ENCODE results near the gene NEK11.
A peak's percentile ranks its signal among the peaks of the same experiment; 100 is the strongest.

Gene NEK11

DNA sequence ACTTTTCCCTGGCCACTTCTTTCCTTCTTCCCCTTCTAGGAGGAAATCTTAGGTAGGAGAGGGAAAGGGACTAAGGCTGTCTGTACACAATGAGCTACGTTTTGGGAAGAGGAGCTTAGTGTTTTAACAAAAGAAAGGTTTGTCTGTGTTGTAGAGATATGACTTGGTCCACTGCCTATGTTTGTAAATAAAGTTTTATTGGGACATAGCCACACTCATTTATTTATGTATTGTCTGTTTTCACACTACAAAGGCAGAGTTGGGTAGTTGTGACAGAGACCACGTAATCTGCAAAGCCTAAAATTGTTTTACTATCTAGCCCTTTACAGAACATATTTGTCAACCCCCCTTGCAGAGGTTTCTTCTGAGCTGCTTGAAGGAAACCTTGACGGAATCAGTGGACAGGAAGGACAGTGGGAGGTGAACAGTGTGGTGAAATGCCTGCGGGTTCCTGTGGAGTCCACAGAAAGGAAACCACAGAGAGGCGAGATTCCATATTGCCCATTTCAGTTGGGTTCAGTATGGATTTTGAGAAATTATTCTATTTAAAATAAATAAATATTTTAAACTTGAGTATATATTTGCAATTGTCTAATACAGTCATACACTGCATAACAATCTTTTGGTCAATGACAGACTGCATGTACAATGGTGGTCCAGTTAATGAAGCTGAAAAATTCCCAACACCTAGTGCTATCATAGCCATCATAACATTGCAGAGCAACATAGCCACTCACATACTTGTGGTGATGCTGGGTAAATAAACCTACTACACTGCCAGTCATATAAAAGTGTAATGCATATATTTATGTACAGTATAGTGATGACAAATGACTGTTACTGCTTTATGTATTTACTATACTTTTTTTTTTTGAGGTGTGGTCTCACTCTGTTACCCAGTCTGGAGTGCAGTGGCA lies 197.0 kb downstream of the NEK11 start:
- no peak for DNase-seq (ENCODE audit: low spot score)

DNA sequence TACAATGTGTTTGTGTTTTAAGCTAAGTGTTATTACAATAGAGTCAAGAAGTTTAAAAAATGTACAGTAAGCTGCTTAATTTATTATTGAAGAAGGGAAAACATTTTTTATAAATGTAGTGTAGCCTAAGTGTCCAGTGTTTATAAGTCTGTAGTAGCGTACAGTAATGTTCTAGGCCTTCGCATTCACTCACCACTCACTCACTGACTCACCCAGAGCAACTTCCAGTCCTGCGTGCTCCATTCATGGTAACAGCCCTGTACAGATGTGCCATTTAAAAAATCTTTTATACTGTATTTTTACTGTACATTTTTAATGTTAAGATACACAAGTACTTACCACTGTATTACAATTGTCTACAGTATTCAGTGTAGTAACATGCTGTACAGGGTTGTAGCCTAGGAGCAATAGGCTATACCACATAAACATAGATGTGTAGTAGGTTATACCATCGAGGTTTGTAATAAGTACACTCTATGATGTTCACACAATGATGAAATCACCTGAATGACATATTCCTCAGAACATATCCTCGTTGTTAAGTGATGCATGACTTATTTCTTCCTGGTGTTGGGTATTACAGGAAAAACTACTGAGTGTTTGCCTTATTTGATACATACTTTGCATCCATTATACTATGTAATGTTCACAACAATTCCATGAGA lies 198.3 kb downstream of the NEK11 start:
- DNase-seq (ENCODE audit: low spot score), result no peak

DNA sequence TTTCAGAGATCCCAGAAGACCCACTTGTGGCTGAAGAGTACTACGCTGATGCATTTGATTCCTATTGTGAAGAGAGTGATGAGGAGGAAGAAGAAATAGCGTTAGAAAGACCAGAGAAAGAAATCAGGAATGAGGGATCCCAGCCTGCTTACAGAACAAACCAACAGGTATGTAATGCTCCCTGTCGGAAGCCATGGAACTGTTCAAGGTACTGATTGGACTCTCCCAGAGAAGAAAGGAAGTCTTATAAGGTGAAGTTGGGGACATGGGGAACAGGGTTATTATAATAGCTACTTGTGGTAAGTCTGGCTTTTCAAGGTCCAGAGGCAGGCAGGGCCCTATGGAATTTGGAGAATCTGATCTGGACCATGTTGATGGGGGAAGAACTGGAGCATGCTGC lies 201.8 kb downstream of the NEK11 start:
- no peak for DNase-seq (ENCODE audit: low spot score)

DNA sequence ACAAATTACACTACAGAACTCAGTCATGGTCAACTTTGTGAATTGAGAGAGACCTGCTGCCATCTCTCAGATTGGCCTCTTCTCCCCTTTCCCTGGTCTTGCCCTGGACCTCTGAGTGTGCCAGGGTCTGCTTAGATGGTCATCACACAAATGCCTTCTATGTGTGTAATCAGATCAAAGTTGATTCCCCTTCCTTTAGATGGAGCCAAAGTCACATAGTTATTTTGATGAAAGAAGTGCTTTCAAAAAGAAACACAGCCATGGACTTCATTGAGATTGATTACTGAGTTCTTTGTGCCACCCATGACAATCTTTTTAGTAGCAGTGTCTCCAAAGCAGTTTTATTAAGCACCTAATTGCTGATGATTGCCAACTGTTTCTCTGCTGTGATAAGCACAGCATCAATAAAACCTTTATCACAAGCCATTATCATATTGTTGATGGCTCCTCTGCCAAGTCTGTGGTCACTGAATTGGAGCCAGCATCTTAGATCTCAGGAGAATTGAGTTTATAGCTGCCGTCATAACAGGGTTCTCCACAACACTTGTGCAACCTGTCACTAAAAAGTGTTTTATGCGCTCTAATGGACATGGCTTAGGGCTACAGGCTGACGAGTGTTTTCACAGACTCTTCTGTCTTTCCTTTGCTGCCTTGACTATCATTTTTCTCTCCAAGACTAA lies 205.2 kb downstream of the NEK11 start:
- DNase-seq (ENCODE audit: low spot score), result peak; percentile 13

DNA sequence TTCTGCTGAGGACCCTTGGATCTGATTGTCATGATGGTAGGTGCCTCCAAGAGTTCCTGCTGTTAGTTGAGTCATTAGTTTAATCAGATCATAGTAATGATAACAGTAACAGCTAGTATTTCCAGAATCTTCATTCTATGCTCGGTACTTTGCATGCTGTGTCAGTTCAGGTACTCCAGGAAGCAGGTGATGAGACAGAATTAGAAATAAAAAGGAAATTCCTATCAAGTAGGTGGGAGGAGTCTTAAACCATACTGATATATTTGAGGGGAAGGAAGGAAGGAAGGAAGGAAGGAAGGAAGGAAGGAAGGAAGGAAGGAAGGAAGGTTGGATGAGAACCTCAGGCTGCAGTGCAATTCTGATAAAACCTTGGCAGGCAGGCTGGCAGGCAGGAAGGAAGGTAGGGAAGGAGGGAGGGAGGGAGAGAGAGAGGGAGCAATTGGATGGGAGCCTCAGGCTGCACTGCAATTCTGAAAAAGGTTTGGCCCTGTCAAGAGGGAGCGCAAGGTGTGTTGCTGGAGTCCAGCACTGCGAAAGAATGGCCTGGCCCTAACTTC lies 206.1 kb downstream of the NEK11 start:
- DNase-seq (ENCODE audit: low spot score), result no peak

DNA sequence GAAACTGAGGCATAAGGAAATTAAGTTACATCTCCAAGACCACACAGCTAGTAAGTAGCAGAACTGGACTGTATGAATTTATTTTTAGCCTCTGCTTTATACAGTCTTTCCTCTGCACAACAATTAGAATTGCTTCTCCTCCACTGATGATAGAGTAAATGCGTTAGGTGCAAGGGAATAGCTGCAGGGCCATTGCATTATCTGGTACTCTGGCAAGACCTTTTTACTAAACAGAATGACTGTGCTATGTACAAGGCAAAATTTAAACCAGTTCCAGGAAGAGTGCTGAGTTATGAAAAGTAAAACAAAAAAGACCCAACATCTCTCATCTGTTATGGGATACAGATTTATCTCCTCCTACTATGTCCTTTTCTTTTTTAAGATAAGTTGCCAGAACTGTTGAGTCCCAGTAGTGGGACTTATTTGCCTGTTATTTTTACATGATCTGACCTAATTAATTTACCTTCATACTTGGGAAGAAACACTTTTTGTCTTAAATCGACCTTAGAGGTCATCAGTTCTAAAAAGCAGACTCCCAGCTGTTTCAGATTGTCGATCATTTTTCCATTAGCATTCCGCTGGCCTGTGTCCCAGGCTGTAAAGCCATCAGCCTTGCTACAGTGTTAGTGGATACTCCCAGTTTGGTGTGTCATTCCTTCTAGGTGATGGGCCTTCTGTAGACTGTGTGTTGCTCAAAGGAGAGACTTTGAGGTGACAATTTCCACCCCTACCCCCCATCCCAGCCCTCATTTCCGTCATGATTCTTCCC lies 207.4 kb downstream of the NEK11 start:
- peak; percentile 16 for DNase-seq (ENCODE audit: low spot score)

DNA sequence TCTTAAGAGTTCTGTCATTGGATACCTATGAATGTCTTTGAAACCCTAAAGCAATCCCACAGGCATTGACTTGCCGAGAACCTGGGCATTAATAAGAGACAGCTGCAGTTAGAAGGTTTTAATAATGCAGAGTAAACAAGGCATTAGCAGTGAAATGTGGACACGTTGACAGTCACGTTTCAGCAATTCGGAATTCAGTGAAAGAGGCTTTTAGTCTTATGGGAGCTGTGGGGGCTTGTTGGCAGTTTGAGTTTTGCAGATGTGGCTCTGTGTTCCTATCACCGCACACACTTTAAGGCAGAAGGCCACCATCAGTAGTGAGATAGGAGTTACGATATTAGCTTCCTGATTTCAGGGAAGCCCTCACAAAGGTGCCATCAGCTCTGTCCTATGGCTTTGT lies 209.7 kb downstream of the NEK11 start:
- no peak for DNase-seq (ENCODE audit: low spot score)

DNA sequence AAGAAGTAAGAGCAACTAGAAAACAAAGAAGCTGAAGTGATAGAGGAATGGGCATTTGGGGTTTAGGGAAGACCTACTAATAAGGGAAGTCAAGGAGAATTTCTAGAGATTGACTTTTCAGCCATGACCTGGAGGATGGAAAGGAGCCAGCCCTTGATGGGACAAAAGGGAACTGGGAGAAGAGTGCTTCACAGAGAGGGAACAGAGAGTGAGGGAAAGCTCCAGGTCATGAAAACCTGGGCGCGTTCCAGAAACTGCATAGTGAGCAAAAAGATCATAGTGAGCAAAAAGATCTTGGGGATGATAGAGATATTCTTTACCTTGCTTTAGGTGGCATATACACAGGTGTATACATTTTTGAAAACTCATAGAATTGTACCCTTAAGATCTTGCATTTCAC lies 211.8 kb downstream of the NEK11 start:
- no peak for DNase-seq (ENCODE audit: low spot score)

DNA sequence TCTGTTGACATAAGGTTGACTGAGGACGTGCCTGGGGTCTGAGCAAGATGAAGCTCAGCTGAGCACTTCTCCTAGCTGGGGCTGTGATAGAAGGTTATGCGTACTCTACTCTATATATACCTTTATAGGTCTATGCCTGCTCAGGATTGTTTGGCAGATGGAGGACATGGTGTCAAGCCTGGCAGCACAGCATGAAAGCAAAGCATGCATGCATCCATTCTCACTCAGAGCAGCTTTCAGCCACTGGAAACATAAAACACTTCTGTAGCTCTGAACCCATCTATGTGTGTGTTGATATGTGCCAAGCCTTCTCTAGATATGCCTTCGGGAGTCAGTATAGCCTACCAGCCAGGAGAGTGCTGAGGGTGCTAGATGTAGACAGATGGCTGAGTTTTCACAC lies 212.6 kb downstream of the NEK11 start:
- no peak for DNase-seq (ENCODE audit: low spot score)

DNA sequence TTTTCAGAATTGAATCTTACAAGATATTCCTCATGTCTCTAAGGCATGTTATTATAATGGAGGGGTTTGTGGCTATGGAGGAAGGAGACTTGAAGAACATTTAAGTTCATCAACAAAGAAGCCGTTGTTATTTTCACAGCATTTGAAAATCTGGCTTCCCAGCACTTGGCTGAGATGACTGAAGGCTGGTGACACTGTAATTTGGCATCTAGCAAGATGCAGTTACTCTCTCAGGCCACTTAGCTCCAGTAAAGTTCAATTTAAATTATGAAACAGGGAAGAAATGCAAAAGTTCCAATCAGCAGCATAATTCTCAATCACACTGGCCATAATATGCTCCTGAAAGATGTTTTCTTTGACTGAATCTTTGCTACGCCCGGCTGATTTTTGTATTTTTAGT lies 215.5 kb downstream of the NEK11 start:
- DNase-seq (ENCODE audit: low spot score), result no peak

DNA sequence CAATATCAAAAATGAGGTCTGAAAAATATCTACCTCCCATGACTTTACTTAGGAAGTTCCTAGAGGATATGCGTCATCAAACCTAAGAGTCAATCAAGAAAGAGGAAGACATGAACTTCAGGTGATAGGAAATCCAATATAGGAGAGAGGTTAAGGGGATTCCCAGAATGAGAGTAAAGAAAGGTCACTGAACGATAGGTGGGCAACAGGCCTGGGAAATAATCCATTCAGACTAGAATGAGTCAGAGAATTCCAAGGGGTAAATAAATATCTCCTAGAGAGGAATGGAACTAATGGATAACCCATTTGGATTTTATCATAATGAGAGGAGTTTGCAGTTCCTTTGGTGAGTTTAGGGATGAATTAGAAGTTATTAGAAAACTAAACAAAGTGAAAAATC lies 223.8 kb downstream of the NEK11 start:
- DNase-seq (ENCODE audit: low spot score), result no peak

DNA sequence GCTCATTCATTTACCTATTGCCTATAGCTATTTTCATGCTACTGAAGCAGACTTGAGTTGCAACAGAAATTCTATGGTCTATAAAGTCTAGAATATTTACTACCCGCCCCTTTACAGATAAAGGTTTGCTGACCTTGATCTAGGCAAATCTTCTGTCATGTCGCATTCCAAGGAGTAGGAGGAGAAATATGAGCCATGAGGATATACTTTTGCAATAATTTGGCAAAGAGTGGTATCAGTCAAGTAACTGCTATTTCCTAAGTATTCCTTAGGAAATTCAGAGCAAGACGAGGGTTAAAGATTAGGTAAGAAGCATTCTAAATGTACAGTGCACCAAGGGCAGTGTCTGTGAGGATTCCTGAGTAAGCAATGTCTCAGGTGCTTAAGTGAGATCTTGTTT lies 233.8 kb downstream of the NEK11 start:
- no peak for DNase-seq (ENCODE audit: low spot score)

DNA sequence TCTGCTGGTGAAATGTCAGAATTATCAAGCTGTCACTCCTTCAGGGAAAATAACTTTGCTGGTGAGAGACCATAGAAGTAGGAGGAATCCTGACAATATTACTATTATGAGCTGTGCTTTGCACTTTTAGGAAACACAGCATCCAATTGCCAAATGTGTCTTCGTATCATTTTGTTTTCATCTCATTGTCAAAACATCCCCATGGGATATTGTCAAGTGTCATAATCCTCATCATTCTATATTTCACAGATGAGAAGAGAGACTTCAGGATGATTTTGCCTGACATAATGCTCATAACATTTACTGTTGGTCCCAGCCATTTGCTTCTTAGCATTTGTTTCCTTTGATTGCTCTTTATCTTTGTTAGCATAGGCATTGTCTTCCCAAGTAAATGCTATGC lies 234.4 kb downstream of the NEK11 start:
- DNase-seq (ENCODE audit: low spot score), result no peak

DNA sequence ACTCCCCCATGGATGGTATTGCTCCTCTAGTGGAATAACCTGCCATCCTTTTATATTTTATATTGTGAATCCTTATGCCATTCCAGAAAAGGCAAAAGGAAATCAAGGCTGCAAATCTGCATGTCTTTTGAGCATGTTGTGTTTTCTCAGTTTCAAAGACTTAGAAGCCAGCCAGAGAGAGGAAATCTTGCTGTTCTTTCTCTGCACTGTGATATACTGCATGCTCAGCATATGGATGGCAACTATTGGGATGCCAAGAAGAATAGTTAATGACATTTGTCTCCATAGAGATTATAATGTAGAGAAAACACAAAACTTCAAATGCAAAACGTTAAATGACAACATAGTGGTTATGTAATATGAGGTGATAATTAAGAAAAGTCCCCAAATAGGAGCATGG lies 248.9 kb downstream of the NEK11 start:
- no peak for DNase-seq (ENCODE audit: low spot score)

DNA sequence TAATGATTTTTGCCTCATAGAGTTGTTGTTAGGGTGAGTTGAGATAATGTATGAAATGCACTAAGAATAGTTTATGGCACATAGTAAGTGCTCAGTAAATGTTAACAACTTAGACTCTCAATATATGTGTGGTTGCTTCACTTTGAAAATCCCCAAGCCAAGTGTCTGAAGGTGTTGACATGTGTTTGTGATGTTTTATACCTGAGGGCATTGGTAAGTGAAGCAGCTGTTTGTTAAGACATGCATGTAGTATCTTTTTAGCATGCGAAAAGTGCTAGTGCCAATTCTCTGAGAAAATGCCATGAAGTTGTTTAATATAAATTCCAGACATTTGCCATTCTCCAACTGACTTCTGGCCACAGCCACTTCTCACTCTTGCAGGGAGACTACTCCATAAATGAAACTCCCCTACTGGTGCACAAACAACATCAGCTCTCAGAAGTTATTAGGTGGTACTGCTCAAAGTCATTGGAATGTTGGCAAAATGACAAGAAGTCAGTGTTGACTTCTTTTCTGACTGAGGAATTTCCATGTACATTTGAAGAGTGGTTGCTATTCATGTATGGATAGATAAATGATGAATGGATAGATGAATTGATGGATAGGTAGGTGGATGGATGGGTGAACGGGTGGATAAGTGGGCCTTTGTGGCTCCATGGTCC lies 251.3 kb downstream of the NEK11 start:
- no peak for DNase-seq (ENCODE audit: low spot score)

DNA sequence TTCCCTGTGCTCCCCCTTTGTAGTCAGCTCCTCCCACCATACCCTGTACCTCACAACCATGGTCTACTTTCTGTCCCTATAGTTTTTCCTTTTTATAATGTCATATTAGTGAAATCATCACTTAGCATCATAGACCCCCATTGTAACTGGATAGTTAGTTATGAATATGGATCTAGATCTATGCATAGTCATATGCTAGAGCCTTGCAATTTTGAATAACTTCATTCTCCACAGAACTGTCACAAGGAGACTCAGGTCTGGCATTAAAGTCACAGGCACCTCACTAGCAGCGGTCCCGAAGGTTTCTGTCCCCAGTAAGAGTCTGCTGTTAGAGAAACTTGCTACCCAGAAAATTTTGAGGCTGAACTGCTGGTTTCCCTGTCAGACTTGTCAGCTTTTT lies 252.9 kb downstream of the NEK11 start:
- no peak for DNase-seq (ENCODE audit: low spot score)

DNA sequence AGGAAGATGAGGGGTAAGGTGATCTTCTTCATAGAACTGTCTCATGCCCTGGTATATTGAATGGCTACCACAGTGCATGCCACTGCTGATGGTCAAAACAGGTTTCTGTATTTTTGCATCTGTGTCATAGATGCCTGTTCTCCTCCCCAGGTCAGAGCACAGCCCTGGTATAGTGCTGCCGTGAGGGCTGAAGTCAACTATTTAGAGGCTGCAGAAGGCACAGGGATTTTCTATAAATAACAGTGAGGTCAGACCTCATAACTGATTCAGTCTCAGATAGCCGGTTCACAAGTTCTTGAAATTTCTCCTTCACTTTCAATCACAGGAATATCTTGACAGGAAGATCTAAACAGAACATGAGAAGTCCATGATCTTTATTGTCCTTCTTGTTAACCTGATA lies 255.7 kb downstream of the NEK11 start:
- DNase-seq (ENCODE audit: low spot score), result no peak

DNA sequence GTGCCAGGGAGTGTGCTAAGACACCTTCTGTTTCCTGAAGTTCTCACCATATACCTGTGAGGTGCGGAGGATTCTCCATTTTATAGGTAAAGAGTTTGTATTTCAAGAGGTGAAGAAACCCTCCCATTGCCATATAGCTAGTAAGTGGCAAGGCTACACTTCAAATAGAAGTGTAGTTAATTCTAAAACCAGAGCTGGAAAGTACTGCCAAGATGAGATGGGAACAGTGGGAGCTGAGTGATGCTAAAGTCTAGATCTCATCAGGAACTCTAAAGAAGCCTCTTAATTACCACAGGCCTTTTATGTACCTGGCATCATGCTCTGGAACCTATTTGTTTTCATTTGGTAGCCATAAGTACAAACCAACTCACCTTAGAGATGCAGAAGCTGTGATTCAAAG lies 256.3 kb downstream of the NEK11 start:
- no peak for DNase-seq (ENCODE audit: low spot score)

DNA sequence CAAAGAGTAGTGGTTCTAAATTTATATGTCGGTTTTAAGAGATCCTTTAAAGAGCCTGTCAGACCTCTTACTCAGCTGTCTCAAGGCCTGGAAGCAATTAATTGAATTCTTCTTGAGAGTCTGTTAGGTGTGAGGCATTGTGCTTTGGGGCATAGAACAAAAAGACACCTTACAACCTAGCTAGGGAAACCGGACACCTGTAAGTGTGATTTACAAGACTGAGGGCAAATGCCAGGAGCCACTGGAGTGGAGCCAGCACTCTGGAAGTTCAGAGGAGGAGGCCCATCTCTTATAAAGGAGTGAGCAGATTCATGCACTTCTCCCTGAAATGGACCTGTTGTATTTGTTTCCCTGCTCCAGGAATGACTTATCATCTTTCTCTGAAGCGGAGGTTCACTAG lies 257.2 kb downstream of the NEK11 start:
- DNase-seq (ENCODE audit: low spot score), result no peak

DNA sequence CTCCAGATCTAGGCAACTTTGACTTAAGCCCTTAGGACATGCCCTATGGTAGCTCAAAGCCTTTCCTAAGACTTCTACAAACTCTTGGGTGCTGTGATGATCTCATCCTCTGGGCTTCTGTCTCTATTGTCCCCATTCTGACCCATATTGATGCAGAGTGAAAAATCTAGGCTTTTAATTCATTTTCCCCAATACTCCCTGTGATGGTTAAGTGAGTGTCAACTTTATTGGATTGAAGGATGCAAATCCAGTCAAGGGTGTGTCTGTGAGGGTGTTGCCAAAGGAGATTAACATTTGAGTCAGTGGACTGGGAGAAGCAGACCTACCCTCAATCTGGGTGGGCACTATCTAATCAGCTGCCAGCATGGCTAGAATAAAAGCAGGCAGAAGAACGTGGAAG lies 257.6 kb downstream of the NEK11 start:
- no peak for DNase-seq (ENCODE audit: low spot score)

DNA sequence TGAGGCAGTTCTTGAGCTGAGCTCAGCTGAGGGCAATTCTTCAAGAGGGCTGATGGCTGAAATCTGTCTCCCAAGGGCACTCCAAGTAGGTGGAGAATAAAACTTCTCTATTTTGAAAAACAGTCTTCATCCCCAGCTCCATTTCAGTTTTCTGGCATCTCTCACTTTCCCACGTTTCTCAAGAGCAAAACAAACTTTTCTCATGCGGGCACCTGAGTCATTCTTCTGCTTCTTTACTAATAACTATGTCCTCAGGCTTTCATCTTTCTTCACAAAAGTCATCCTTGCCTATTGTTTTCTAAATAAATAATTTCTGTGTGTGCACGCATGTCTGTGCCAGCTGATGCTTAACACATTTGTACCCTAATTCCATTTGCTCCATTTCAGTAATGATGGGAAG lies 258.8 kb downstream of the NEK11 start:
- no peak for DNase-seq (ENCODE audit: low spot score)
